Stimulated activated CD4-positive, alpha-beta T cell treated with anti-CD3 and anti-CD28 coated beads, Interleukin-4, amount 100 ng/mL, for 24 hours (primary cell): ENCODE data around the gene FOXG1.

Experiments
- DNase-seq: peaks from one replicate; pipeline ENCODE4 v3.0.0-alpha.2; 2020

The FOXG1 gene

GRCh38 chr14:28766469-28766955 is at the start of gene FOXG1:
Gene FOXG1 (plus strand): TSS chr14:28766787. CDS start chr14:28767280, 493 bp downstream.
- DNase-seq = no peak

GRCh38 chr14:28719130-28719529 is 47.5 kb upstream of the FOXG1 start:
- DNase-seq = no peak

- no peak for DNase-seq
Observed at GRCh38 chr14:28731358-28731757, 35.2 kb upstream of the FOXG1 start.

DNA sequence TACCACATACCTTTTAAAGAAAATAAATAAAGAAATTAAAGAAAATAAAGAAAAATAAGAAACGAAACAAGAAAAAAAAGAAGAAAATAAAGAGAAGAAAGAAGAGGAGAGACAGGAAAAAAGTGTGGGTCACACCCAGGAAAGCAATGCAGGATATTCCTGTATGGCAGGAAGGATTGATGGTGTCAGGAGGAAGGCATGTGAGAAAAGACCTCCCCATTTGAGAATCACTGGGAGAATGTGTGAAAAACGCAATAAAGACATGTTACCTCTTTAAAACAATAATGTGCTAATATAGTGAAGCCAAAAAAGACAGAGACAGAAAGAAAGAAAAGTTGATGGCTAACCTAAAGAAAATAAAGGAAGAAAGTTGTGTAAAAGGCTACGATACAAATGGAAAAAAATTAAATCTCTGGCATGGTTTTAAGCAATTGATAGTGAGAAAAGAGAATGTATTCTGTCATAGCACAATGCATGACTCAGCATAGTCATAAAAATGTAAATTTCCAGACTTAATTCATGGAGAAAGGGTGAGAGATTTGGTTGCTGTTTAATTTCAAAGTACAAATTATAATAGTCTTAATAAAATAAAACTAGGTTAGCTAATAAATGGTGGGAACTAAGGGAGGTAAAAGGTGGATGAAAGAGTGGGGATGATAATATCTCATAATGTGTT is 24.3 kb upstream of the FOXG1 start:
- DNase-seq = no peak

- no peak for DNase-seq
Observed at GRCh38 chr14:28744126-28744525, 22.5 kb upstream of the FOXG1 start.

GRCh38 chr14:28745176-28745575 is 21.4 kb upstream of the FOXG1 start:
- DNase-seq = no peak

DNA sequence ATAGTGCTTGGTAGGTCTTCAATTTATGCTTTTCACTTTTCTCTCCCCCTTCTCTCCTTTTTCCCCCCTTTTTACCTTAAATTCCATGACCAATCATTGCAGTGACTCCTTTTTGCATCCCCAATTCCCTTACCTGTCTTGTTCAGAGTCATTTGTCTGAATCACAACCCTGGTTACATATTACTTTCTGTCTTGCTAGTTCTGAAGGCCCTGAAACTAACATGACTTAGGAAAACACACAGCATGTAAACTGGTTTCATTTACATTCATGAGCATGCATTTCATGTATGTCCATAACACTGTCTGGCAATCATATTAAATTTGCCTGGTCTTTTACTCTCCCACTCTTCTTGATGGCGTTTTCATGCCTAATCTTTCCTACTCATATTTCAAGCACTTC is 20.3 kb upstream of the FOXG1 start:
- DNase-seq = no peak

DNA sequence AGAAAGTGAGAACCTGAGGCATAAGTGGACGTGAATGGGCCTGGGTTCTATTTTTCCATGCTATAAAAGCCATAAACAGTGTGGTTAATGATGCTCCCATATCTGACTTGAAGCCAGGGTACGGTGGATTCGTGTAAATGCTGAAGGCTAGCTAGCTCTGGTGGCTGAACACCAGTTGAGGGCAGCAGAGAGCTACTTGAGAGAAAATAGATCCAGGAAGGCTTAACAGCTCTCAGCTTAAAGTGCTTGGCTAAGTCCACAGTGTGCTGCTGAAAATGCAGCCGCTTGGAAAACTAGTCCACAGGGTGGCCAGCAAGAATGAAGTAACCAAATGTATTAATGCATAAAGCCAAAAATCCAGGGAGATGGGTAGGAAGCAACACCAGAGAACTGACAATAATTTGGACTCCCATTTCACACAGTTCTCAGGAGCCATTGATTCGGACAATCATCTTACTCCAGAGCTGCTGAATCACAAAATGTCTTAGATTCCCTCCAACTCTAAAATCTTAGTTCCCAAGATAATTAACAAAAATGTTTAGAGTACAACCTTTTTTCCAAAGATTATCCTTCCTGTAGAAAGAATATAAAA is 15.0 kb upstream of the FOXG1 start:
- DNase-seq = no peak

DNA sequence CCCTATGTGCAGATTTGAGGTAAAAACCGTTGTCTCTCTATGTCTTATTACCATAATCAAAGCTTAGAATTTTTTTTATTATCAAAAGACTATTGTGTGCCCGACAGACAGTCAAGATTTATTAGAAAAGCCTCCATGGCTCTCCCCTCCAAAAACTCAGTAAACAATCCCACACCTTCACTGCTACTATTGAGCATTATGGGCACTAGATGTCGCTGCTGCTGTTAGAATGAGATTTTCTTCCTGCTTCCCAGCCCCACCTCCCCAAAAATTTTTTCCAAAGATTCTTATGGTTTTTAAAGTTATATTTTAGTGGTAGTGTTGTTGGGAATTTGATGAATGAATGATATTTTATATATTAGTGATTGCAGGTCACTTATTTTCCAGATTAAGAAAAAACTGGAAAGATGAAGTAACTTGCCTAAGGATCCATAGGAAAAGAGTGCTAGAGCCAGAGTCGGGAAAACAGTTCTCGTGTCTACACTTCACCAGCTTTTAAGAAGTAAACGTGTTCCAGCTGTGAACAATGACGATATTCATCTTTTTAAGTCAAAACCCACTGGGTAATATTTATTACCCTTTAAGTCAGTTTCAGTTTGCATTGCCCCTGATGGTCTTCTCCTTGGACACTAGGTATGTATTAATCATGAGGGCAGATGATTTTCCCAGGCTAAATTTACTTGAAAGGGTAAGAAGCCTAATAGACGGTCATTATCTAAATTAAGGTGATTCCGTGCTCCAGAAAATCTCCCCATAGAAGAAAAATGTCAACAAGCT is 12.2 kb upstream of the FOXG1 start:
- DNase-seq = no peak

GRCh38 chr14:28755198-28755815 is 11.3 kb upstream of the FOXG1 start:
- DNase-seq = no peak

- DNase-seq = no peak
Observed at GRCh38 chr14:28755884-28756268, 10.7 kb upstream of the FOXG1 start.

DNA sequence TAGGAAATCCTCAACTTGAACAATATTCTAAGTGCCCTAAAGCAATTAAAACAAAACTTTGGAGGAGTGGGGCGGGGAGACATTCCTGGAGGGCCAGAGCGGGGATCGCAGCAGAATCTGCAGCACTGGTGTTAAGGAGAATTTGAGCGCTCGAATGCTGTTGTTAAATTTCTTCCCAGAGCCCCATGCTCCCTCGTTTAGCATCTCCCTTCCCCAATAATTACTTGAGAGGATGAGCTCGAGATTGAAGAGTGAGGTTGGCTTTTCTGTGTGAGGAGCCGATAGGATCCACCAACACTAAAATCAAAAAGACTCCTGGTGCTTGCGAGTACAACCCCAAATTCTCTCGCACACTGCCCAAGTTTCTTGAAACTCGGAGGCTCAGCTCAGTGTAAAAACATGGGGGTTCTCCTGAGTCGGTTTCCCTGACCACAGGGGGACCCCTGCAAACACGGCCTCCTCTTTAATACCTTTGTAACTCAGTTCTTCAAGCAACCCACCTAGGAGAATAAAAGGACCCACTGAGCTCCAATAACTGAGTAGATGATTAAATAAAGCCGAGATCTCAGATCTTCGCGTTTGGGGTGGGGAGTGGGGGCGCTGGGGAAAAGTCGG is 10.2 kb upstream of the FOXG1 start:
- DNase-seq = no peak

- no peak for DNase-seq
Observed at GRCh38 chr14:28756884-28757570, 9.6 kb upstream of the FOXG1 start.

DNA sequence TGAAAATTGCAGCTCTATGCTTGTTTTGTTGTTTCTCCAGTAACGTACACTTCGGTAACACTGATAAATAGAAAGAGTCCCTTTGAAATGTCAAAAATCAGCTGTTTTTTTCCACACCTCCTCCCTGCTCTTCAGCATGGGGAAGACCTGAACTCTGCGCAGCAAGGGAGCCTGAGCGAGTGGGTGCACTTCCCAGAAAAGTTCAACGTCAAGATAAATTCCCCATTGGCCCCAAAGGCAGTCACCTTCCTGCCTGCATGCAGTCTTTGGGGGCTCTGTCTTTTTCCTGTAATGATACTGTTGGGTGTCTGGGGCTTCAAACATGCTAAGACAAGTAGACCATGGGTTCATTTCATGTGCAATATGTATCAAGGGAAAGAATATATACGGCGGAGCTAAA is 8.8 kb upstream of the FOXG1 start:
- no peak for DNase-seq

DNA sequence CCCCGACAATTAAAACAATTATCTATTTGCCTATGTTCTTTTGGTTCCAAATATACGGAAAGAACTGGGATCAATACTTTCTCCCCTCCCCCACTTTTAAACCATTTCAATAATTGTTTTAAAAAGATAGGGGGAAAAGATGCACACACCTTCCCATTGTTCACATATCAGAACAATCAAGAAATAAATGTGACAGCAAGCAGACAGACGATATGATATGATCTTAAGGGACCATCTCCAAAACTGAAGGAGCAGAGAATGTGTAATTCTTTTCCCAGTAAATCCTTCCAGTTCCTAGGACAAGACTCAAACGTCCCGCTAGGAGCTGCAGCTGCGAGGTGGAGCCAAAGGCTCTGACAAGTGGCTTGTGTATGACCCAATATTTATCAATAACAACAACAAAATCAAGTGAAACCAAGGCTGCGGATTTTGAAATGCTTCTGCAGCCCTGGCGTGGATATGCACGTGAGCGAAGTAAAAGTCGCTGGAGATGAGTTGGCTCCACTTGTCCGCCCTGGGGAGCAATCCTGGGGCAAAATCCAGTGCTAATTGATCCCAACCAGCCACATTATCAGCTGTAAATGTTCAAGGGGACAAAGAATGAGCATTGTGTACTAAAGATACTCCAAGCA is 8.2 kb upstream of the FOXG1 start:
- no peak for DNase-seq

DNA sequence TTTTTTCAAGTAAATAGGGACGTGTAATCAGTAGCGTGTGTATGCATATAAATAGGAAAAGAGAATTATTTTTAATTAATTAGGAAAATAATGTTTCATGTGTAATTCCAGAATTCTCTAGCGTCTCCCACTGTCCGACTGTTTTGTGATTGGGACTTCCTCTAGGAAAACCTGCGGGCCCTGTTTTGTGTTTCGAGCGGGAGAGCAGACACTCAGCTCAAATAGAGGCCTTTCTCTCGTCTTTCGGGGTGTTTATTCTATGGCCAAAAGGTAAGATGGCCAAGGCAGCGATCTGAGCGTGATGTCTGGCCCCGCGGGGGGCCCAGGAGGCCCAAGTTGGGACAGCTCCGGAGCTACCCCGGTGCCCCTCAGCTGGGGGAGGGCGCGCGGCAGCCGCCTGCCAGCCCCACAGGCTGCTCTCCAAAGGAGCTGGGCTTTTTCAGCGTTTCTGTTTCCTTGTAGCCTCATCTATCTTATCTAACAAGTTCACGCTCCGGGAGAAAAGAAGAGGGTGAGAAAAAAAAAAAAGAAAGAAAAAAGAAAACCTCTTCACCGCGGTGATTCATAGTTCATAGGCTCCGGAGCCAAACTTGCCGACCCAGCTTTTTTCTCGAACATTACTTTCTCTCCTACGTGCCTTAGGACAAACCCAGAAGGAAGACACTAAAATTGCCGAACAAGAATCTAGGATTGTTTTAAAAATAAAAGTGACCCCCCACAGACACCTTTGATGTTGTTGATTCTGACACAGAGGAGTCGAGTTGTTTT is 7.5 kb upstream of the FOXG1 start:
- no peak for DNase-seq

DNA sequence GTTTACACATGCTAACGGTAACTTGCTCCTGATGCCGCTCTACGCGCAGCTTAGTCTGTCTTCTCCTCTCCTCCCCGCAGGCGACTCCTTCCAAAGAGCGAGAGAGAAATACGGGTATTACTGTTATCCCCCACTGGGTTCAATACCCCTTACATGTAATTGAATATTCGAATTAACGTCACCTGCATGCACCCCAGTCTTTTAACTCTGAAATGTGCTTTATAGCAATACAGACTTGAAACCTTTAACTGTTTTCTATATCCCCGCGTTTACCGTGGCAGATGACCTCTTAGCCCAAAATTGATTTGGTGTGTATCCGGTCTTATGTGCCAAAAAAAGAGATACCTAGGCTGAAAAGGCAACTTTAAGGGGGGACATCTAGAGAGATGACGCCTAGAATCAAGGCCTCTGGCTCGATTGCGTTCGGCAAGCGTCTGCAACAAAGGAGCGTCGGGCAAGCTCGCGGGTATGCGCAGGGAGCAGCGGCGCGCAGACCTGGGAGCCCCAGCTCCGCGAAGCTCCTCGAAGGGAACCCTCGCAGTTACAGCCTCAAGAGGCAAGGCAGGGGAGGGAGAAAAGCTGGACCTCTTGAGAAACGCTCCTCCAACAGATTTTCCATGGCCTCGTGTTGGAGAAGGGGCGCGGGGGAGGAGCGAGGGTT is 6.8 kb upstream of the FOXG1 start:
- no peak for DNase-seq

DNA sequence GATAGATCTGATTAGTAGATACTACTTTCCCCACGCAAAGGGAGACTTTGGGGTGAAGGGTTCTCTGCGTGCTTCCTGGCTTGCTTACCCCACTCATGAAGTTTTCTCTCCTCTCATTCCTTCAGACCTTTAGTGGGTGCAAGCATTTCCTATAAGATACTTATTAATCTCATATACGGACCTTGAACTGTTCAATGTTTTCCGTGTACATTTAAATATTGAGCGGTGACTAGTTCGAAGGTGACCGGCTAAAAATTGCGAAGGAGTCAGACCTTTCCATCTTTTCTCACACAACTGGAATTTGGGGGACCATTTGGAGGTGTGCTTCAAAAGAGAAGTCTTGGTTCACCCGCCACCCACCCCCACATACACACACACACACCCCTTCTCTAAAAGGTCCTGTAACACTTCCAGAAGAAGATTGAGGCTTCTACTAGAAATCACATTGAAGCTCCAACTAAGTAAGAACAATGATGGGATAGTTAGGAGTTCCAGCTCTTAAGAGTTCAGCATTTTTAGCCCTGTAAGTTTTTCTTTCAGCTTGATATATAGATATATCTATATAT is 6.1 kb upstream of the FOXG1 start:
- DNase-seq = no peak

DNA sequence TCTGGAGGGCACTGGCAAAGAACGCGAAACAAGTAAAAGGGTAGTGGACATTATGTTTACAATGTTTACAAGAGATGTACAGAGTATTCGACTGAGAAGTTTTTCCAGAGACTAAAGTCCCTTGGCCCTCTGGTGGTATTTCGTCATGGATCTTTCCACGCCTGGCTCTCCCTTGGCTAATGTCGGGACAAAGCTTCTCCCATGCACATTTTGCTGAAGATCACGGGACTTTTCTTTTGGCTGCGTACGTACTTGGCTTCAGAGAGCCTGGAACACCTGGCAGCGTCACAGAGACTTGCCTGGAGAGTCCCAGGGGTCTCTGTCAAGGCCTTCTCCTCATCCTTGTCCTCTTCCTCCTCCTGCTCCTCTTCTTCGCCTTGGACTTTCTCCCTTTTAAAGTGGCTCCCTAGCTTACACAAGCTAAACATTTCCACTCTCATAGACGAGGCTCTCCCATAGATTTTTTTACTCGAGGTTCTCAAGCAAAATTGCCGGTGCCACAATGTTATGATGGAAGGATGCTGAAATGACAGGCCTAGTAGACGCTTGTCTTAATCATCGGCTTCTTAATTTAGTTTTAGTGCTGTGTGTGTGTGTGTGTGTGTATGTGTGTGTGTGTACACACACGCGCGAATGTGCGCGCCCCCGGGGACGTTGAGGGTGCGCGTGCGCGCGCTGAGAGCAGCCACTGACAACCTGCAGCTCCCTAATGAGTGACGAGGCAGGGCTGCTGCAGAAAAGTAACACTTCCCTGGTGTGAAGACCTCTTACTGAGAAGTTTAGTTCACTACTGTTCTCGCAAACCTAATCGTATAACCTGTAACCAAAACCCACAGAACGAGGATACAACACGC is 4.9 kb upstream of the FOXG1 start:
- DNase-seq = no peak
